ENCODE results near the gene GPR101.
"Not testable (repeated sequence)": the region's sequence is repeated elsewhere in the genome, so short reads cannot be mapped to it uniquely, and the experiment has no call there.

Gene GPR101

GRCh38 chrX:137000236-137000635 is 33.6 kb downstream of the GPR101 start:
- DNase-seq = not testable (repeated sequence)

GRCh38 chrX:136999024-136999423 is 34.8 kb downstream of the GPR101 start:
- no peak for DNase-seq

All from inflammatory macrophage (primary cell).